Progenitor cell of endocrine pancreas (in vitro differentiated cells): ENCODE measurements around the gene MRPL17. TPM values are rescaled to one million over a fixed set of nuclear protein-coding genes. Genes with fewer than 3 reads are reported as not detected.

Experiments
- DNase-seq: peaks from one replicate; pipeline ENCODE4 v3.0.0; 2021; ENCODE audit warnings: low spot score; ENCODE audit not compliant: unreplicated experiment
- H3K27ac Mint-ChIP-seq: 2 replicates; pipeline ENCODE4 v1.8.0; 2021; ENCODE audit warnings: mild to moderate bottlenecking, moderate library complexity, mixed read lengths
- H3K27me3 Mint-ChIP-seq: 2 replicates; pipeline ENCODE4 v1.8.0; 2021; ENCODE audit warnings: mixed read lengths
- H3K36me3 Mint-ChIP-seq: 2 replicates; pipeline ENCODE4 v1.8.0; 2022; ENCODE audit warnings: mixed read lengths; ENCODE audit not compliant: insufficient read depth
- H3K4me1 Mint-ChIP-seq: 2 replicates; pipeline ENCODE4 v1.8.0; 2021; ENCODE audit warnings: low read depth, mixed read lengths
- H3K4me3 Mint-ChIP-seq: 2 replicates; pipeline ENCODE4 v1.8.0; 2021; ENCODE audit warnings: low read depth, mild to moderate bottlenecking, moderate library complexity, mixed read lengths
- H3K9me3 Mint-ChIP-seq: 2 replicates; pipeline ENCODE4 v1.8.0; 2021; ENCODE audit warnings: low read depth, mixed read lengths
- CTCF ChIP-seq: fragments of 200-600 bp; sonication (generic); IDR thresholded peaks from one replicate; pipeline ENCODE4 v1.5.0; 2021; ENCODE audit warnings: antibody characterized with exemption, mild to moderate bottlenecking; ENCODE audit not compliant: unreplicated experiment
- total RNA-seq: library from RNA; stranded (reverse); gene quantifications from 2 replicates; pipeline ENCODE4 v1.2.1, GENCODE V29; 2021

The MRPL17 gene
- total RNA-seq, 1 donor from 2014 or later = 36.5 TPM

GRCh38 chr11:6632116-6633073 is 50.7 kb downstream of the MRPL17 start:
- no peak overlapping the region for H3K27ac Mint-ChIP-seq
- TF ChIP-seq CTCF = no peak
- peaks cover 20% of the 10 kb centered on the region for H3K27me3 Mint-ChIP-seq
- no peaks in the 10 kb centered on the region for H3K9me3 Mint-ChIP-seq
- H3K4me3 Mint-ChIP-seq = no peak overlapping the region
- no peak for DNase-seq
- H3K36me3 Mint-ChIP-seq = peaks cover 30% of the 10 kb centered on the region
- H3K4me1 Mint-ChIP-seq = peaks cover 5% of the 10 kb centered on the region

- Mint-ChIP-seq H3K36me3 (peaks cover 34% of the 10 kb centered on the region), H3K4me3 (no peak overlapping the region), H3K9me3 (no peaks in the 10 kb centered on the region), H3K27ac (no peak overlapping the region), H3K27me3 (peaks cover 20% of the 10 kb centered on the region), H3K4me1 (peaks cover 5% of the 10 kb centered on the region)
- no peak for TF ChIP-seq CTCF
- DNase-seq = no peak
Measured at GRCh38 chr11:6631361-6631890, 51.7 kb downstream of the MRPL17 start.

GRCh38 chr11:6630632-6631291 is 52.4 kb downstream of the MRPL17 start:
- no peak for DNase-seq
- H3K27me3 Mint-ChIP-seq = peaks cover 20% of the 10 kb centered on the region
- H3K4me3 Mint-ChIP-seq = no peak overlapping the region
- H3K9me3 Mint-ChIP-seq = no peaks in the 10 kb centered on the region
- peaks cover 36% of the 10 kb centered on the region for H3K36me3 Mint-ChIP-seq
- H3K27ac Mint-ChIP-seq = no peak overlapping the region
- peaks cover 5% of the 10 kb centered on the region for H3K4me1 Mint-ChIP-seq
- no peak for TF ChIP-seq CTCF

Other genes starting within 250 kb of the MRPL17 start
- gene HPX, start 242.4 kb downstream of the MRPL17 start, total RNA-seq = 2.5 and 6.1 TPM in 2 replicates
- gene TRIM3, start 209.4 kb downstream of the MRPL17 start, total RNA-seq = 18.5 and 22.6 TPM in 2 replicates
- gene ARFIP2, start 202.0 kb downstream of the MRPL17 start, total RNA-seq = 77.0 and 78.1 TPM in 2 replicates
- 34.2 and 37.5 TPM in 2 replicates for gene TIMM10B, start 201.8 kb downstream of the MRPL17 start, total RNA-seq
- gene DNHD1, start 186.1 kb downstream of the MRPL17 start, total RNA-seq = 7.0 and 7.7 TPM in 2 replicates
- gene RRP8, start 79.7 kb downstream of the MRPL17 start, total RNA-seq = 18.8 and 21.7 TPM in 2 replicates
- 127 and 133 TPM in 2 replicates for gene ILK, start 79.6 kb downstream of the MRPL17 start, total RNA-seq
- gene TAF10, start 71.1 kb downstream of the MRPL17 start, total RNA-seq = 148 and 160 TPM in 2 replicates
- gene TPP1, start 63.9 kb downstream of the MRPL17 start, total RNA-seq = 54.4 and 59.9 TPM in 2 replicates
- 54.7 and 61.4 TPM in 2 replicates for gene DCHS1, start 27.5 kb downstream of the MRPL17 start, total RNA-seq
- gene OR2AG2, start 88.6 kb upstream of the MRPL17 start, total RNA-seq = 0.48 and 1.0 TPM in 2 replicates
- not detected in 2 replicates for gene OR2AG1, start 99.7 kb upstream of the MRPL17 start, total RNA-seq
- gene OR6A2, start 116.3 kb upstream of the MRPL17 start, total RNA-seq = 0.13 and 0.24 TPM in 2 replicates
- not detected in 2 replicates for gene OR10A5, start 162.3 kb upstream of the MRPL17 start, total RNA-seq
- gene OR10A2, start 179.7 kb upstream of the MRPL17 start, total RNA-seq = not detected in 2 replicates
- gene OR10A4, start 193.3 kb upstream of the MRPL17 start, total RNA-seq = not detected in 2 replicates
- 0.53 TPM in 1 of 2 replicates, not detected in the other for gene OR2D2, start 209.2 kb upstream of the MRPL17 start, total RNA-seq
- gene OR2D3, start 237.7 kb upstream of the MRPL17 start, total RNA-seq = not detected in 2 replicates
- 3.8 and 4.9 TPM in 2 replicates for gene ZNF215, start 243.1 kb upstream of the MRPL17 start, total RNA-seq